Caco-2 (cell line): ENCODE results near the gene PACSIN1. TPM values are rescaled to one million over a fixed set of nuclear protein-coding genes. Genes with fewer than 3 reads are reported as not detected.

Experiments
- BruUV-seq: library from RNA; stranded (reverse); fragments of 400-500 nt; replicated peaks from 2 replicates; lab custom pipeline; 2021; lab: Mats Ljungman, UMichigan
- CTCF ChIA-PET: fragments of 300-600 bp; sonication (Branson Sonifier 250); formaldehyde crosslinking; loops from one replicate; lab custom pipeline; 2022; ENCODE audit warnings: antibody characterized with exemption; lab: Charles Lee
- POLR2A ChIA-PET: fragments of 300-600 bp; sonication (Branson Sonifier 250); formaldehyde crosslinking; loops from one replicate; lab custom pipeline; 2022; ENCODE audit warnings: antibody characterized with exemption; lab: Charles Lee
- DNase-seq, 2 experiments: peaks; one replicate each; pipeline versions ENCODE4 v3.0.0 to v3.0.0-alpha.2; 2020 to 2022
- H3K27me3 ChIP-seq: replicated peaks from 2 replicates; pipeline ENCODE4 v1.6.0; 2011; ENCODE audit warnings: low read length; ENCODE audit not compliant: control insufficient read depth, insufficient read depth
- H3K36me3 ChIP-seq: 2 replicates; pipeline ENCODE4 v1.5.1; 2011; ENCODE audit warnings: low read length; ENCODE audit not compliant: control insufficient read depth, insufficient read depth
- H3K4me1 ChIP-seq: fragments of 250-450 bp; sonication (Bioruptor Pico); 2 replicates; pipeline ENCODE4 v1.5.1; 2020; ENCODE audit warnings: mild to moderate bottlenecking
- H3K4me3 ChIP-seq: 2 replicates; pipeline ENCODE4 v1.5.1; 2011; ENCODE audit warnings: low read depth, mild to moderate bottlenecking, control low read depth, low read length
- H3K9me3 ChIP-seq: fragments of 250-450 bp; sonication (Bioruptor Pico); 2 replicates; pipeline ENCODE4 v1.5.1; 2020; ENCODE audit warnings: mild to moderate bottlenecking, moderate library complexity
- H3K27ac Mint-ChIP-seq: one replicate; pipeline ENCODE4 v1.8.0; 2022; ENCODE audit warnings: mixed read lengths; ENCODE audit not compliant: unreplicated experiment
- H3K27me3 Mint-ChIP-seq: one replicate; pipeline ENCODE4 v1.8.0; 2022; ENCODE audit warnings: mixed read lengths; ENCODE audit not compliant: insufficient read depth, unreplicated experiment
- H3K36me3 Mint-ChIP-seq: one replicate; pipeline ENCODE4 v1.8.0; 2022; ENCODE audit warnings: mild to moderate bottlenecking, mixed read lengths; ENCODE audit not compliant: insufficient read depth, unreplicated experiment
- H3K4me1 Mint-ChIP-seq: one replicate; pipeline ENCODE4 v1.8.0; 2022; ENCODE audit warnings: low read depth, mixed read lengths; ENCODE audit not compliant: unreplicated experiment
- H3K4me3 Mint-ChIP-seq: one replicate; pipeline ENCODE4 v1.8.0; 2022; ENCODE audit warnings: mild to moderate bottlenecking, moderate library complexity, mixed read lengths; ENCODE audit not compliant: unreplicated experiment
- H3K9me3 Mint-ChIP-seq: one replicate; pipeline ENCODE4 v1.8.0; 2022; ENCODE audit warnings: mixed read lengths; ENCODE audit not compliant: unreplicated experiment
- CTCF ChIP-seq, 2 experiments: fragments of 200-600 bp in 1 of 2; IDR thresholded peaks; 1 replicate in 1 of 2; 2 replicates in 1 of 2; pipeline versions ENCODE4 v1.5.1 to v1.8.0; 2011 to 2022; ENCODE audit warnings: antibody characterized with exemption in 1 of 2, control low read depth in 1 of 2, inconsistent platforms in 1 of 2, low read depth in 1 of 2, low read length in 1 of 2, mild to moderate bottlenecking in 1 of 2, moderate library complexity in 1 of 2; ENCODE audit not compliant: insufficient read depth in 1 of 2, severe bottlenecking in 1 of 2, unreplicated experiment in 1 of 2
- intact Hi-C: fragments of 100-400 bp; cut with micrococcal nuclease; formaldehyde crosslinking; loops from one replicate; pipeline ENCODE4 v1.10.0; 2022; ENCODE audit not compliant: unreplicated experiment
- total RNA-seq: library from RNA; stranded (reverse); gene quantifications from 2 replicates; pipeline ENCODE4 v1.2.3, GENCODE V29; 2022

The PACSIN1 gene
- total RNA-seq, 1 experiment from 2014 or later = 3.7 TPM

- no peaks in the 10 kb centered on the region for H3K27me3 ChIP-seq
- H3K4me1 ChIP-seq = no peaks in the 10 kb centered on the region
- no peak for DNase-seq
- H3K4me3 Mint-ChIP-seq = no peak overlapping the region
- POLR2A ChIA-PET = no interaction called here
- no peak overlapping the region for H3K4me3 ChIP-seq
- peaks cover 6% of the 10 kb centered on the region for H3K4me1 Mint-ChIP-seq
- no peaks in the 10 kb centered on the region for H3K9me3 Mint-ChIP-seq
- TF ChIP-seq CTCF (IDR thresholded peaks at IDR 0.05; ENCODE audit: insufficient read depth in 1 of 2, low read depth in 1 of 2, low read length in 1 of 2, severe bottlenecking in 1 of 2, unreplicated experiment in 1 of 2) = no peak
- H3K27me3 Mint-ChIP-seq = no peaks in the 10 kb centered on the region
- H3K36me3 Mint-ChIP-seq = no peaks in the 10 kb centered on the region
- no TSS peak for BruUV-seq
- CTCF ChIA-PET = no interaction called here
- H3K27ac Mint-ChIP-seq = no peak overlapping the region
- intact Hi-C loops = no loop called here
- H3K9me3 ChIP-seq = no peaks in the 10 kb centered on the region
- no peaks in the 10 kb centered on the region for H3K36me3 ChIP-seq
These were observed 25.2 kb downstream of the PACSIN1 start for GRCh38 chr6:34491091-34491430.

- Histone ChIP-seq H3K4me1 (no peaks in the 10 kb centered on the region), H3K4me3 (no peak overlapping the region), H3K9me3 (no peaks in the 10 kb centered on the region), H3K27me3 (no peaks in the 10 kb centered on the region), H3K36me3 (no peaks in the 10 kb centered on the region)
- no TSS peak for BruUV-seq
- Mint-ChIP-seq H3K4me3 (no peak overlapping the region), H3K27ac (no peak overlapping the region), H3K36me3 (no peaks in the 10 kb centered on the region), H3K4me1 (peaks cover 6% of the 10 kb centered on the region), H3K9me3 (no peaks in the 10 kb centered on the region), H3K27me3 (no peaks in the 10 kb centered on the region)
- intact Hi-C loops = no loop called here
- TF ChIP-seq CTCF (IDR thresholded peaks at IDR 0.05; ENCODE audit: insufficient read depth in 1 of 2, low read depth in 1 of 2, low read length in 1 of 2, severe bottlenecking in 1 of 2, unreplicated experiment in 1 of 2) = no peak
- no peak for DNase-seq
- POLR2A ChIA-PET = interaction anchor here (0.6 kb wide), 1 partner anchor 21 kb away, joined by 4 read pairs; no protein-coding TSS in a partner anchor
- CTCF ChIA-PET = no interaction called here
These were observed 27.5 kb downstream of the PACSIN1 start for GRCh38 chr6:34493344-34493743.

- Mint-ChIP-seq H3K27ac (no peak overlapping the region), H3K27me3 (no peaks in the 10 kb centered on the region), H3K4me3 (no peak overlapping the region), H3K4me1 (peaks cover 6% of the 10 kb centered on the region), H3K9me3 (no peaks in the 10 kb centered on the region), H3K36me3 (no peaks in the 10 kb centered on the region)
- no peaks in the 10 kb centered on the region for H3K36me3 ChIP-seq
- no TSS peak for BruUV-seq
- H3K4me3 ChIP-seq = no peak overlapping the region
- H3K9me3 ChIP-seq = peaks cover 2% of the 10 kb centered on the region; the same call in 1 of the 2 replicates
- no peaks in the 10 kb centered on the region for H3K27me3 ChIP-seq
- no peaks in the 10 kb centered on the region for H3K4me1 ChIP-seq
- DNase-seq = no peak
- POLR2A ChIA-PET = no interaction called here
- intact Hi-C loops = no loop called here
- CTCF ChIA-PET = no interaction called here
- no peak for TF ChIP-seq CTCF (IDR thresholded peaks at IDR 0.05; ENCODE audit: insufficient read depth in 1 of 2, low read depth in 1 of 2, low read length in 1 of 2, severe bottlenecking in 1 of 2, unreplicated experiment in 1 of 2)
These were observed 29.1 kb downstream of the PACSIN1 start for GRCh38 chr6:34494973-34495372.
